HepG2 (cell line): ENCODE data around the gene MAP2K3. TPM values are rescaled to one million over a fixed set of nuclear protein-coding genes. Genes with fewer than 3 reads are reported as not detected.

ENCODE experiments used
- ATAC-seq: fragments of 200-7000 bp; cut with Tn5 transposase; 3 replicates; pipeline ENCODE4 v1.9.1; 2020; ENCODE audit warnings: mild to moderate bottlenecking, moderate library complexity
- BruUV-seq: library from RNA; stranded (reverse); fragments of 400-500 nt; replicated peaks from 2 replicates; lab custom pipeline; 2021; lab: Mats Ljungman, UMichigan
- CTCF ChIA-PET: fragments of 300-600 bp; formaldehyde crosslinking; extraction: SDS; loops from one replicate; lab custom pipeline; 2021; ENCODE audit warnings: low total read pairs, inconsistent platforms, low intra/inter-chr PET ratio; lab: Yijun Ruan, JAX
- POLR2A ChIA-PET: fragments of 350-600 bp; sonication (Branson Sonifier 250); formaldehyde crosslinking; loops from one replicate; lab custom pipeline; 2020; ENCODE audit warnings: antibody characterized with exemption, inconsistent platforms; lab: Yijun Ruan, JAX
- DNase-seq: peaks from one replicate; pipeline ENCODE4 v3.0.0-alpha.2; 2015; ENCODE audit warnings: low spot score
- FAIRE-seq: peaks from 3 replicates; lab custom pipeline; 2011; peaks lifted over from hg19 to GRCh38; lab: Jason Lieb, UNC
- H2AFZ ChIP-seq: one replicate; pipeline ENCODE4 v1.6.1; 2011; ENCODE audit warnings: low read length, inconsistent platforms
- H3K27ac ChIP-seq: fragments of 300-600 bp; 3 replicates; pipeline ENCODE4 v1.8.0; 2011; ENCODE audit warnings: mixed run types, mild to moderate bottlenecking, mixed read lengths, low read length, inconsistent platforms; ENCODE audit not compliant: insufficient read depth; ENCODE audit errors: extremely low read length
- H3K27me3 ChIP-seq, 2 experiments: fragments of 200-600 bp in 1 of 2; 2 replicates in 1 of 2; 3 replicates in 1 of 2; pipeline versions ENCODE4 v1.6.0 to v1.8.0; 2011; ENCODE audit warnings: low read length in 2 of 2, mild to moderate bottlenecking in 2 of 2, moderate library complexity in 2 of 2, inconsistent platforms in 1 of 2; ENCODE audit not compliant: insufficient read depth in 2 of 2, control insufficient read depth in 1 of 2
- H3K36me3 ChIP-seq, 2 experiments: fragments of 200-600 bp in 1 of 2; replicated peaks in 1 of 2; 2 replicates in 1 of 2; 3 replicates in 1 of 2; pipeline versions ENCODE4 v1.5.1 to v1.8.0; 2011; ENCODE audit warnings: low read length in 2 of 2, inconsistent platforms in 1 of 2; ENCODE audit not compliant: insufficient read depth in 2 of 2, control insufficient read depth in 1 of 2
- H3K4me1 ChIP-seq: 2 replicates; pipeline ENCODE4 v1.5.1; 2012; ENCODE audit warnings: low read length, inconsistent platforms; ENCODE audit not compliant: insufficient read depth
- H3K4me2 ChIP-seq: 2 replicates; pipeline ENCODE4 v1.6.0; 2011; ENCODE audit warnings: low read depth, low read length, inconsistent platforms
- H3K4me3 ChIP-seq, 3 experiments: fragments of 200-600 bp in 1 of 3; sonication (generic), shearing (Covaris generic) in 1 of 3; replicated peaks in 1 of 3; 2 replicates each; pipeline ENCODE4 v1.5.1; 2011 to 2016; ENCODE audit warnings: low read length in 3 of 3, inconsistent platforms in 2 of 3, low read depth in 2 of 3, mild to moderate bottlenecking in 2 of 3, control low read depth in 1 of 3, mixed read lengths in 1 of 3; ENCODE audit not compliant: insufficient read depth in 1 of 3
- H3K79me2 ChIP-seq: one replicate; pipeline ENCODE4 v1.6.1; 2011; ENCODE audit warnings: low read length, inconsistent platforms; ENCODE audit not compliant: insufficient read depth
- H3K9ac ChIP-seq: 2 replicates; pipeline ENCODE4 v1.6.0; 2011; ENCODE audit warnings: mild to moderate bottlenecking, low read depth, low read length, inconsistent platforms; ENCODE audit not compliant: insufficient read depth
- H3K9me3 ChIP-seq: 2 replicates; pipeline ENCODE4 v1.5.1; 2012; ENCODE audit warnings: mild to moderate bottlenecking, low read length
- H4K20me1 ChIP-seq: 2 replicates; pipeline ENCODE4 v1.6.0; 2011; ENCODE audit warnings: inconsistent platforms, mild to moderate bottlenecking, low read length, moderate library complexity; ENCODE audit not compliant: insufficient read depth
- ARNT2 ChIP-seq: sonication (generic); formaldehyde crosslinking; IDR thresholded peaks from 2 replicates; pipeline ENCODE4 v1.8.0; 2022; ENCODE audit warnings: mild to moderate bottlenecking, low read depth, missing genetic modification reagents, moderate library complexity
- CEBPB ChIP-seq: IDR thresholded peaks from 2 replicates; pipeline ENCODE4 v1.6.1; 2011; ENCODE audit warnings: low read depth, low read length, improper control_type of control experiment, borderline replicate concordance
- HDAC1 ChIP-seq: sonication (generic); formaldehyde crosslinking; IDR thresholded peaks from 2 replicates; pipeline ENCODE4 v1.5.1; 2020; ENCODE audit warnings: mild to moderate bottlenecking, missing genetic modification reagents
- KAT7 ChIP-seq: IDR thresholded peaks from 2 replicates; pipeline ENCODE4 v1.6.1; 2018; ENCODE audit warnings: borderline replicate concordance, missing compliant biosample characterization
- PHF20 ChIP-seq: sonication (generic); formaldehyde crosslinking; IDR thresholded peaks from 2 replicates; pipeline ENCODE4 v1.5.0; 2020; ENCODE audit warnings: mild to moderate bottlenecking, missing genetic modification reagents
- RAD21 ChIP-seq: fragments of 450-650 bp; formaldehyde crosslinking; IDR thresholded peaks from 2 replicates; pipeline ENCODE4 v1.5.0; 2020; ENCODE audit warnings: mild to moderate bottlenecking
- RFXAP ChIP-seq: sonication (generic); formaldehyde crosslinking; IDR thresholded peaks from 2 replicates; pipeline ENCODE4 v1.4.0; 2020; ENCODE audit warnings: missing genetic modification reagents, borderline replicate concordance
- SOX5 ChIP-seq: IDR thresholded peaks from 2 replicates; pipeline ENCODE4 v1.6.1; 2016; ENCODE audit warnings: borderline replicate concordance
- ZBTB8A ChIP-seq: sonication (generic); formaldehyde crosslinking; IDR thresholded peaks from 2 replicates; pipeline ENCODE4 v1.4.0; 2020; ENCODE audit warnings: mild to moderate bottlenecking, low read depth, missing genetic modification reagents, borderline replicate concordance
- ZFP36L2 ChIP-seq: sonication (generic); formaldehyde crosslinking; IDR thresholded peaks from 2 replicates; pipeline ENCODE4 v1.4.0; 2020; ENCODE audit warnings: missing genetic modification reagents
- ZNF230 ChIP-seq: sonication (generic); formaldehyde crosslinking; IDR thresholded peaks from 2 replicates; pipeline ENCODE4 v1.4.0; 2020; ENCODE audit warnings: mild to moderate bottlenecking, missing genetic modification reagents
- ZNF546 ChIP-seq: sonication (generic); formaldehyde crosslinking; conservative IDR thresholded peaks from 2 replicates; pipeline ENCODE4 v1.8.1; 2023; ENCODE audit warnings: mild to moderate bottlenecking, missing genetic modification reagents
- WGBS: methylation state at CpG from one replicate; pipeline ENCODE4 v1.1.6; 2017; ENCODE audit warnings: low lambda C conversion rate; 5-methylcytosine and 5-hydroxymethylcytosine counted together
- in situ Hi-C: cut with HindIII; loops from 2 replicates; pipeline ENCODE4 v1.10.0; 2017; ENCODE audit warnings: low pct_unique_long_range_greater_than_20kb; ENCODE audit not compliant: extremely low pct_ligation_motif_present
- intact Hi-C: fragments of 100-400 bp; cut with micrococcal nuclease; formaldehyde crosslinking; loops from one replicate; pipeline ENCODE4 v1.10.0; 2022; ENCODE audit not compliant: unreplicated experiment
- polyA plus RNA-seq, 8 experiments: library from polyadenylated mRNA; depleted of rRNA in 3 of 8; stranded (reverse) in 7 of 8; unstranded in 1 of 8; fragments of >200 nt; fragmentation: Illumina TruSeq in 4 of 8; extraction: Trizol in 4 of 8; gene quantifications; 2 replicates each; pipeline versions ENCODE4 v1.2.1 to v1.2.3, GENCODE V29; 2011 to 2016; ENCODE audit warnings: low read depth in 4 of 8, missing spikeins in 1 of 8, mixed read lengths in 1 of 8; ENCODE audit not compliant: insufficient read depth in 1 of 8
- total RNA-seq, 5 experiments: library from RNA; depleted of rRNA; stranded (reverse); fragments of >200 nt; fragmentation: Illumina TruSeq; extraction: Trizol; gene quantifications; 2 replicates each; pipeline ENCODE4 v1.2.3, GENCODE V29; 2016; ENCODE audit warnings: low read depth in 1 of 5
- TF ChIP-seq, protein P1 (sequence below): IDR thresholded peaks from 2 replicates; pipeline ENCODE4 v1.6.1; 2016; ENCODE audit warnings: mild to moderate bottlenecking
- TF ChIP-seq, protein P2 (sequence below): sonication (generic); formaldehyde crosslinking; IDR thresholded peaks from 2 replicates; pipeline ENCODE4 v1.4.0; 2020; ENCODE audit warnings: missing genetic modification reagents
- TF ChIP-seq, protein P3 (sequence below): sonication (generic); formaldehyde crosslinking; IDR thresholded peaks from 2 replicates; pipeline ENCODE4 v1.5.0; 2020; ENCODE audit warnings: missing genetic modification reagents, mild to moderate bottlenecking, borderline replicate concordance
- TF ChIP-seq, protein P4 (sequence below): sonication (generic); formaldehyde crosslinking; IDR thresholded peaks from 2 replicates; pipeline ENCODE4 v1.9.0; 2022; ENCODE audit warnings: low read depth, missing genetic modification reagents
- TF ChIP-seq, protein P5 (sequence below): sonication (generic); formaldehyde crosslinking; IDR thresholded peaks from 2 replicates; pipeline ENCODE4 v1.8.0; 2022; ENCODE audit warnings: mild to moderate bottlenecking, missing genetic modification reagents, moderate library complexity

Gene MAP2K3
- total and polyA plus RNA-seq, 2 of the 13 experiments (the other 11 are each of a cell fraction or from before 2014, with no cell fraction given): 20.5 to 27.4 TPM

DNA sequence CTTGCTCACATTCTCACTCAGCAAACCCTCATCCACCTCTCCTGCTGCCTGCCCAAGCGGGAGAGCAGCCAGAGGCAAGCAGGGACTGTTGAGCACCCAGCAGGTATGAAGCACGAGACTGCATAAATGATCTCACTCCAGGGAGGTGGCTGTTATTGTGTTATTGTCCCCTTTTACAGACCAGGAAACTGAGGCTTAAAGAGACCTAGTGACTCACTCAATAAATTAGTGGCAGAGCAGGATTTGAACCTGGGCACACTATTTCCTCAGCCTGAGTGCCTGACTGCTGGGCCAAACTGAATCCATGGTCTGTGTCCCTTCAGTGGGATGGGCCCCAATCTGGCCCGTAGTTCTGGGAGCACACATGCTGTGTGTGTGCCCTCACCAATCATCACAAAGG is 12.3 kb upstream of the MAP2K3 start:
- WGBS: 21% methylated on average over 2 of the region's 3 CpGs
- intact Hi-C loops (no loop called here), in situ Hi-C loops (no loop called here)
- H2AFZ ChIP-seq: no peak overlapping the region
- H3K79me2 ChIP-seq: no peaks in the 10 kb centered on the region
- no TSS peak for BruUV-seq
- DNase-seq (no peak), ATAC-seq (no peak), FAIRE-seq (no peak)
- no peaks in the 10 kb centered on the region for H3K36me3 ChIP-seq
- ChIA-PET POLR2A (interaction anchor here (5.6 kb wide), 1 partner anchor 15 kb away, joined by 56 read pairs; no protein-coding TSS in a partner anchor), CTCF (no interaction called here)
- H3K9me3 ChIP-seq: no peaks in the 10 kb centered on the region
- H3K27me3 ChIP-seq: peaks cover 0 to 30% of the 10 kb centered on the region in 2 experiments; a peak in 4 of 5 replicates
- H3K27ac ChIP-seq: no peak overlapping the region
- no peak overlapping the region for H3K9ac ChIP-seq
- no peaks in the 10 kb centered on the region for H4K20me1 ChIP-seq
- H3K4me3 ChIP-seq: no peak overlapping the region
- H3K4me2 ChIP-seq: no peak overlapping the region
- H3K4me1 ChIP-seq: peaks cover 28% of the 10 kb centered on the region
- TF ChIP-seq, protein P1, sequence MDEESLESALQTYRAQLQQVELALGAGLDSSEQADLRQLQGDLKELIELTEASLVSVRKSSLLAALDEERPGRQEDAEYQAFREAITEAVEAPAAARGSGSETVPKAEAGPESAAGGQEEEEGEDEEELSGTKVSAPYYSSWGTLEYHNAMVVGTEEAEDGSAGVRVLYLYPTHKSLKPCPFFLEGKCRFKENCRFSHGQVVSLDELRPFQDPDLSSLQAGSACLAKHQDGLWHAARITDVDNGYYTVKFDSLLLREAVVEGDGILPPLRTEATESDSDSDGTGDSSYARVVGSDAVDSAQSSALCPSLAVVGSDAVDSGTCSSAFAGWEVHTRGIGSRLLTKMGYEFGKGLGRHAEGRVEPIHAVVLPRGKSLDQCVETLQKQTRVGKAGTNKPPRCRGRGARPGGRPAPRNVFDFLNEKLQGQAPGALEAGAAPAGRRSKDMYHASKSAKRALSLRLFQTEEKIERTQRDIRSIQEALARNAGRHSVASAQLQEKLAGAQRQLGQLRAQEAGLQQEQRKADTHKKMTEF (CRISPR knock-in tag): no peak
- no peak for TF ChIP-seq ZBTB8A
- TF ChIP-seq, protein P2, sequence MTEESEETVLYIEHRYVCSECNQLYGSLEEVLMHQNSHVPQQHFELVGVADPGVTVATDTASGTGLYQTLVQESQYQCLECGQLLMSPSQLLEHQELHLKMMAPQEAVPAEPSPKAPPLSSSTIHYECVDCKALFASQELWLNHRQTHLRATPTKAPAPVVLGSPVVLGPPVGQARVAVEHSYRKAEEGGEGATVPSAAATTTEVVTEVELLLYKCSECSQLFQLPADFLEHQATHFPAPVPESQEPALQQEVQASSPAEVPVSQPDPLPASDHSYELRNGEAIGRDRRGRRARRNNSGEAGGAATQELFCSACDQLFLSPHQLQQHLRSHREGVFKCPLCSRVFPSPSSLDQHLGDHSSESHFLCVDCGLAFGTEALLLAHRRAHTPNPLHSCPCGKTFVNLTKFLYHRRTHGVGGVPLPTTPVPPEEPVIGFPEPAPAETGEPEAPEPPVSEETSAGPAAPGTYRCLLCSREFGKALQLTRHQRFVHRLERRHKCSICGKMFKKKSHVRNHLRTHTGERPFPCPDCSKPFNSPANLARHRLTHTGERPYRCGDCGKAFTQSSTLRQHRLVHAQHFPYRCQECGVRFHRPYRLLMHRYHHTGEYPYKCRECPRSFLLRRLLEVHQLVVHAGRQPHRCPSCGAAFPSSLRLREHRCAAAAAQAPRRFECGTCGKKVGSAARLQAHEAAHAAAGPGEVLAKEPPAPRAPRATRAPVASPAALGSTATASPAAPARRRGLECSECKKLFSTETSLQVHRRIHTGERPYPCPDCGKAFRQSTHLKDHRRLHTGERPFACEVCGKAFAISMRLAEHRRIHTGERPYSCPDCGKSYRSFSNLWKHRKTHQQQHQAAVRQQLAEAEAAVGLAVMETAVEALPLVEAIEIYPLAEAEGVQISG: no peak
- no peak for TF ChIP-seq CEBPB
- no peak for TF ChIP-seq SOX5 (CRISPR knock-in tag)
- TF ChIP-seq PHF20 (CRISPR knock-in tag): no peak
- TF ChIP-seq HDAC1 (CRISPR knock-in tag): no peak
- no peak for TF ChIP-seq ZFP36L2 (CRISPR knock-in tag)
- TF ChIP-seq, protein P3, sequence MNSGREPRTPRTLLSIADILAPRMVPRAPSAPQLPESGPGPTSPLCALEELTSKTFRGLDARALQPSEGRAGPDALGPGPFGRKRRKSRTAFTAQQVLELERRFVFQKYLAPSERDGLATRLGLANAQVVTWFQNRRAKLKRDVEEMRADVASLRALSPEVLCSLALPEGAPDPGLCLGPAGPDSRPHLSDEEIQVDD (CRISPR knock-in tag): no peak
- TF ChIP-seq, protein P4, sequence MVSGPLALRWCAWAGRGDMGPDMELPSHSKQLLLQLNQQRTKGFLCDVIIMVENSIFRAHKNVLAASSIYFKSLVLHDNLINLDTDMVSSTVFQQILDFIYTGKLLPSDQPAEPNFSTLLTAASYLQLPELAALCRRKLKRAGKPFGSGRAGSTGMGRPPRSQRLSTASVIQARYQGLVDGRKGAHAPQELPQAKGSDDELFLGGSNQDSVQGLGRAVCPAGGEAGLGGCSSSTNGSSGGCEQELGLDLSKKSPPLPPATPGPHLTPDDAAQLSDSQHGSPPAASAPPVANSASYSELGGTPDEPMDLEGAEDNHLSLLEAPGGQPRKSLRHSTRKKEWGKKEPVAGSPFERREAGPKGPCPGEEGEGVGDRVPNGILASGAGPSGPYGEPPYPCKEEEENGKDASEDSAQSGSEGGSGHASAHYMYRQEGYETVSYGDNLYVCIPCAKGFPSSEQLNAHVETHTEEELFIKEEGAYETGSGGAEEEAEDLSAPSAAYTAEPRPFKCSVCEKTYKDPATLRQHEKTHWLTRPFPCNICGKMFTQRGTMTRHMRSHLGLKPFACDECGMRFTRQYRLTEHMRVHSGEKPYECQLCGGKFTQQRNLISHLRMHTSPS (CRISPR knock-in tag): no peak
- TF ChIP-seq, protein P5, sequence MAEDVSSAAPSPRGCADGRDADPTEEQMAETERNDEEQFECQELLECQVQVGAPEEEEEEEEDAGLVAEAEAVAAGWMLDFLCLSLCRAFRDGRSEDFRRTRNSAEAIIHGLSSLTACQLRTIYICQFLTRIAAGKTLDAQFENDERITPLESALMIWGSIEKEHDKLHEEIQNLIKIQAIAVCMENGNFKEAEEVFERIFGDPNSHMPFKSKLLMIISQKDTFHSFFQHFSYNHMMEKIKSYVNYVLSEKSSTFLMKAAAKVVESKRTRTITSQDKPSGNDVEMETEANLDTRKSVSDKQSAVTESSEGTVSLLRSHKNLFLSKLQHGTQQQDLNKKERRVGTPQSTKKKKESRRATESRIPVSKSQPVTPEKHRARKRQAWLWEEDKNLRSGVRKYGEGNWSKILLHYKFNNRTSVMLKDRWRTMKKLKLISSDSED (CRISPR knock-in tag): no peak
- TF ChIP-seq RFXAP (CRISPR knock-in tag): no peak
- TF ChIP-seq RAD21 (CRISPR knock-in tag): no peak
- TF ChIP-seq ZNF546 (CRISPR knock-in tag): no peak
- no peak for TF ChIP-seq KAT7 (CRISPR knock-in tag)
- no peak for TF ChIP-seq ARNT2
- no peak for TF ChIP-seq ZNF230 (CRISPR knock-in tag)
